ENCODE data around the gene SOX13. TPM values are rescaled to one million over a fixed set of nuclear protein-coding genes. Genes with fewer than 3 reads are reported as not detected.

The SOX13 gene
- total and polyA plus RNA-seq, 12 donors = 7.3 to 18.6 (median 12.1) TPM

DNA sequence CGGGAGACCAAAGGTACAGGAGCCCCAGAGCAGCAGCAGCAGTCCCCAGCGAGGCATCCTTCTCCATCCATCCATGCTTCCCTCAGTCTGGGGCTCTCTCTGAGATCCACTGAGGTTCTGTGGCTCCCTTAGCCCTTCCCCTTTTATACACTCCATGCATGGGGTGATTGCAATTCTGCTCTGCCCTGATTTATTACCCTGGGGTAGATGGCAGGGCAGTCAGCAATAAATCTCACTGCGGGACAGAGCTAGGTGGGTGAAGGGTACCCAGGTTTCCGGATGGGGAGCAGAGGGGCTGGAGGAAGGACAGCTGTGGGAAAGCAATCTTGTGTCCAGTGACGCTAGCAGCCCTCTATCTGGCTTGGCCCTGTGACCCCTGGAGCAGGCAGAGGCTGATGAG is 93.3 kb downstream of the SOX13 start, which contains the start of gene REN:
TSS of gene REN (minus strand) at position 119 of the 400 bp plus-strand sequence. CDS start at position 75, 44 bp downstream.
- Histone ChIP-seq H3K4me1 (peaks cover 0 to 6% (median 0%) of the 10 kb centered on the region in 9 donors), H3K36me3 (no peaks in the 10 kb centered on the region), H3K27ac (no peak within 1 kb of the TSS), H3K4me3 (no peak within 1 kb of the TSS), H3K27me3 (peaks cover 0 to 28% (median 5%) of the 10 kb centered on the region in 7 donors), H3K9me3 (peaks cover 0 to 30% (median 16%) of the 10 kb centered on the region in 11 donors)
- DNase-seq = no peak
- WGBS, 2 donors = 66 to 69% methylated on average over 5 of the region's 5 CpGs
- intact Hi-C loops (cut with DNase I) = loop anchor here in 3 of 10 donors (10.0 kb wide), 2 partner anchors 229 to 339 kb away; no protein-coding TSS in a partner anchor
- no peak for ATAC-seq
- TF ChIP-seq, protein P1, sequence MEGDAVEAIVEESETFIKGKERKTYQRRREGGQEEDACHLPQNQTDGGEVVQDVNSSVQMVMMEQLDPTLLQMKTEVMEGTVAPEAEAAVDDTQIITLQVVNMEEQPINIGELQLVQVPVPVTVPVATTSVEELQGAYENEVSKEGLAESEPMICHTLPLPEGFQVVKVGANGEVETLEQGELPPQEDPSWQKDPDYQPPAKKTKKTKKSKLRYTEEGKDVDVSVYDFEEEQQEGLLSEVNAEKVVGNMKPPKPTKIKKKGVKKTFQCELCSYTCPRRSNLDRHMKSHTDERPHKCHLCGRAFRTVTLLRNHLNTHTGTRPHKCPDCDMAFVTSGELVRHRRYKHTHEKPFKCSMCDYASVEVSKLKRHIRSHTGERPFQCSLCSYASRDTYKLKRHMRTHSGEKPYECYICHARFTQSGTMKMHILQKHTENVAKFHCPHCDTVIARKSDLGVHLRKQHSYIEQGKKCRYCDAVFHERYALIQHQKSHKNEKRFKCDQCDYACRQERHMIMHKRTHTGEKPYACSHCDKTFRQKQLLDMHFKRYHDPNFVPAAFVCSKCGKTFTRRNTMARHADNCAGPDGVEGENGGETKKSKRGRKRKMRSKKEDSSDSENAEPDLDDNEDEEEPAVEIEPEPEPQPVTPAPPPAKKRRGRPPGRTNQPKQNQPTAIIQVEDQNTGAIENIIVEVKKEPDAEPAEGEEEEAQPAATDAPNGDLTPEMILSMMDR (IDR thresholded peaks at IDR 0.05) = no peak

DNA sequence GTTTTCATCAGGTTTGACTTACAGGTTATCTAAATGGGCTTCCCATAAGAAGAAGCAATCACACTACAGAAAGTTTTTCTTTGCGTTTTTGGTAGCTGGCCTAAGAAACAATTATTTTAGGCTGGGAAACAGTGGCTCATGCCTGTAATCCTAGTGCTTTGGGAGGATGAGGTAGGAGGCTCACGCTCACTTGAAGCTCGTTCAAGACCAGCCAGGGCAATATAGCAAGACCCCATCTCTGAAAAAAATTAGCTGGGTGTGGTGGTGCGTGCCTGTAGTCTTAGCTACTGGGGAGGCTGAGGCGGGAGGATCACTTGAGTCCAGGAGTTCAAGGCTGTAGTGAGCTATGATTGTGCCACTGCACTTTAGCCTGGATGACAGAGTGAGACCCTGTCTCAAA is 94.8 kb downstream of the SOX13 start:
- ATAC-seq = no peak
- TF ChIP-seq, protein P1 (IDR thresholded peaks at IDR 0.05) = no peak
- Histone ChIP-seq H3K27ac (no peak overlapping the region), H3K36me3 (no peaks in the 10 kb centered on the region), H3K4me1 (no peaks in the 10 kb centered on the region), H3K27me3 (peaks cover 0 to 17% (median 0%) of the 10 kb centered on the region in 7 donors), H3K9me3 (peaks cover 0 to 32% (median 16%) of the 10 kb centered on the region in 11 donors), H3K4me3 (no peak overlapping the region)
- DNase-seq = no peak
- intact Hi-C loops (cut with DNase I) = loop anchor here in 3 of 10 donors (10.0 kb wide), 2 partner anchors 227 to 337 kb away; no protein-coding TSS in a partner anchor
- 81 to 87% methylated on average over 5 of the region's 5 CpGs for WGBS, 2 donors

DNA sequence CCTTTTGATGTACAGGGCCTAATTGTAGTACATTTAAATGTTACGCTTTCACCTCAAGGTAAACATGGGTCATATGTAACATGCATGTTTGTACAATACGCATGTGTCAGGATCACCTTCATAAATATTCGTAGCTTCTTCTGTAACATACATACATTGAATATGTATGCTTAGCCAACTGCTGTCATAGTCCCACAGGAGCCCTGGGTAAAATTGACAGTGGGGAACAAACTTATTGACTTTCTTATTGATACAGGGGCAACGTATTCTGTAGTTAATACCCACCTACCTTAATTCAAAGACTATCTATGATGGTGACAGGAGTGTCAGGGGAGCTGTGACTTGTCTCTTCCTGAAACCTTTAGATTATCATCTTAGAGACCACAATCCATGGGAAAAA is 96.9 kb downstream of the SOX13 start:
- H3K27ac ChIP-seq = no peak overlapping the region
- H3K9me3 ChIP-seq = peaks cover 0 to 32% (median 16%) of the 10 kb centered on the region in 11 donors
- H3K36me3 ChIP-seq = no peaks in the 10 kb centered on the region
- peaks cover 0 to 20% (median 0%) of the 10 kb centered on the region in 7 donors for H3K27me3 ChIP-seq
- intact Hi-C loops (cut with DNase I) = loop anchor here in 3 of 10 donors (10.0 kb wide), 2 partner anchors 225 to 335 kb away; no protein-coding TSS in a partner anchor
- H3K4me1 ChIP-seq = no peaks in the 10 kb centered on the region
- DNase-seq = no peak
- no peak for ATAC-seq
- TF ChIP-seq, protein P1 (IDR thresholded peaks at IDR 0.05) = no peak
- 82 to 91% methylated on average over 4 of the region's 4 CpGs for WGBS, 2 donors
- no peak overlapping the region for H3K4me3 ChIP-seq

DNA sequence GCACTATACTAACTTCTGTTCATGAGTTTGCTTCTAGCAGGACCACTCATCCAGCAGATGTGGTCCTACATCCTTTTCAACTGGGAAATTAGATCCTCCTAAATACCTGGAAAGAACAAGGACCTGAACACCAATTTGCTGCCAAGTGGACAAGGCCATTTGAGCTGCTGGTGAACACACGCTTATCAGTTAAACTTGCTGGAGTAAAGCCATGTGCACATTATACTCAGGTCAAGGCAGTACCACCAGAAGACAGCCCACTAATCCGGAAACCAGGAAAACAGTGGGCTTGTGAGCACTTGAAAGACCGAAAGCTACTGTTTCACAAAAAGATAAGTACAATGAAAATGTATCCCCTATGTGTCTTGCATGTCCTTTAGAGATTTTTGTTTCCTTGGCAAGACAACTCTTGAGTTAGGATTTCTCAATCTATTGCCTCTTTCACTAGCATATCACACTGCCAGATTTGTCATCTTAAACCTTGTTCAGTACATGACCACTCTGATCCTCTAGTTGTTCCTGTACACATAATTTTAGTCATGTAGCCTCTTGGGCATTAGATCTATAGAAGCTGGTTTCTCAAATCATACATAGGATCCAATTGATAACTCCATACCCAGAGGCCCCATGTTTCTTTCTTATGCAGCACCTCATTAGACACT is 97.7 kb downstream of the SOX13 start:
- no peak for DNase-seq
- ATAC-seq = no peak
- TF ChIP-seq, protein P1 (IDR thresholded peaks at IDR 0.05) = no peak
- H3K27ac ChIP-seq = no peak overlapping the region
- H3K27me3 ChIP-seq = peaks cover 0 to 27% (median 0%) of the 10 kb centered on the region in 7 donors
- peaks cover 0 to 32% (median 16%) of the 10 kb centered on the region in 11 donors for H3K9me3 ChIP-seq
- H3K36me3 ChIP-seq = no peaks in the 10 kb centered on the region
- no peaks in the 10 kb centered on the region for H3K4me1 ChIP-seq
- no peak overlapping the region for H3K4me3 ChIP-seq
- intact Hi-C loops (cut with DNase I) = no loop called here
- 91 to 95% methylated on average over 3 of the region's 3 CpGs for WGBS, 2 donors
